ENCODE data around the gene LTC4S. TPM values are rescaled to one million over a fixed set of nuclear protein-coding genes. Genes with fewer than 3 reads are reported as not detected.
A peak's percentile ranks its signal among the peaks of the same experiment; 100 is the strongest.

The LTC4S gene
- total and polyA plus RNA-seq, 2 experiments from 2014 or later = 5.8 to 10.1 TPM

DNA sequence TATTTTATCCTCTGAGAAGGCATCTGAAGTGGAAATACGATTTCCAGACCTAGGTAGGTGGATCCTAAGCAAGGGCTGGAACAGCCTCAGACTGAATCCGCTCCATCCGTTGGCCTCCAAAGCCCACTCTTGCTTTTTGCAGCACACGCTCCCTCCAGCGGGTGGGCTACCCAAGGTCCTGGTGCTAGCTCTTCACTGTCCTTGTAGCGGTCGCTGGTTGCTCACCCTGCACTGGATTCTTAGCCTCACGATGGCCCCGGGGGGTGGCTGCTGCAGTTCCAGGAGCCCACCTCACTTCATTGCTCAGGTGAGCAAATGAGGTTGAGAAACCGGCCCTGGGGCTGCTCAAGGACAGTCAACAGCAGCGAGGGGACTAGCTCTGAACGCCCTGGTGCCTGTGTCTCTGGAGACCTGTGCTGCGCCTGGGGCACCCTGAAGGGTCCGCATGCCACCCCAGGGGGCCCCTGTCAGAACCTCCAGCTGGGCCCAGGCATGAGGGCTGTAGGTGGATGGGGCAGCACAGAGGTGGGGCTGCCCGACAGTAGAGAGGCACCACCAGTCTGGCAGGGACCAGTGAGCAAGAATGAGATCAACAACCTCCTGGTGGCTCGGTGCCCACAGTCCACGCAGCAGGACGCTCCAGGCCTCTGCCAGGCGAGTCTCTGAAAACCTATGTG, 8.6 kb downstream of the LTC4S start:
- H3K36me3 ChIP-seq (ENCODE audit: insufficient read depth) = no peaks in the 10 kb centered on the region; the same call in 1 of the 2 replicates
- Mint-ChIP-seq H3K36me3 (ENCODE audit: low read depth) (peaks cover 29% of the 10 kb centered on the region), H3K9me3 (no peaks in the 10 kb centered on the region), H3K4me1 (peaks cover 30% of the 10 kb centered on the region), H3K27ac (no peak overlapping the region; the same call in 1 of the 2 replicates), H3K27me3 (ENCODE audit: insufficient read depth, low read depth, poor library complexity) (peaks cover 24% of the 10 kb centered on the region), H3K4me3 (no peak overlapping the region; the same call in 2 of the 3 replicates)
- H3K4me1 ChIP-seq (ENCODE audit: insufficient read depth) = peaks cover 8% of the 10 kb centered on the region
- H3K27ac ChIP-seq (ENCODE audit: low read depth) = no peak overlapping the region
- peaks cover under 1% of the 10 kb centered on the region; the same call in 1 of the 2 replicates for H3F3A ChIP-seq (replicated peaks; ENCODE audit: low read depth)
- DNase-seq (ENCODE audit: low spot score) (no peak), ATAC-seq (no peak)
- H3K4me2 ChIP-seq = peak overlapping the region; percentile 20; the same call in 1 of the 2 replicates
- H3K79me2 ChIP-seq (replicated peaks; ENCODE audit: insufficient read depth) = peaks cover 19% of the 10 kb centered on the region
- peaks cover 17% of the 10 kb centered on the region for H4K20me1 ChIP-seq (replicated peaks; ENCODE audit: insufficient read depth)
- H2AFZ ChIP-seq = no peak overlapping the region
- TF ChIP-seq JUNB (IDR thresholded peaks at IDR 0.05; ENCODE audit: unreplicated experiment) = no peak
- no peak for TF ChIP-seq ZNF331 (CRISPR knock-in tag; IDR thresholded peaks at IDR 0.05; ENCODE audit: low read depth)
- TF ChIP-seq POLR2AphosphoS5 (IDR thresholded peaks at IDR 0.05; ENCODE audit: low read depth) = no peak
- TF ChIP-seq, protein P1, sequence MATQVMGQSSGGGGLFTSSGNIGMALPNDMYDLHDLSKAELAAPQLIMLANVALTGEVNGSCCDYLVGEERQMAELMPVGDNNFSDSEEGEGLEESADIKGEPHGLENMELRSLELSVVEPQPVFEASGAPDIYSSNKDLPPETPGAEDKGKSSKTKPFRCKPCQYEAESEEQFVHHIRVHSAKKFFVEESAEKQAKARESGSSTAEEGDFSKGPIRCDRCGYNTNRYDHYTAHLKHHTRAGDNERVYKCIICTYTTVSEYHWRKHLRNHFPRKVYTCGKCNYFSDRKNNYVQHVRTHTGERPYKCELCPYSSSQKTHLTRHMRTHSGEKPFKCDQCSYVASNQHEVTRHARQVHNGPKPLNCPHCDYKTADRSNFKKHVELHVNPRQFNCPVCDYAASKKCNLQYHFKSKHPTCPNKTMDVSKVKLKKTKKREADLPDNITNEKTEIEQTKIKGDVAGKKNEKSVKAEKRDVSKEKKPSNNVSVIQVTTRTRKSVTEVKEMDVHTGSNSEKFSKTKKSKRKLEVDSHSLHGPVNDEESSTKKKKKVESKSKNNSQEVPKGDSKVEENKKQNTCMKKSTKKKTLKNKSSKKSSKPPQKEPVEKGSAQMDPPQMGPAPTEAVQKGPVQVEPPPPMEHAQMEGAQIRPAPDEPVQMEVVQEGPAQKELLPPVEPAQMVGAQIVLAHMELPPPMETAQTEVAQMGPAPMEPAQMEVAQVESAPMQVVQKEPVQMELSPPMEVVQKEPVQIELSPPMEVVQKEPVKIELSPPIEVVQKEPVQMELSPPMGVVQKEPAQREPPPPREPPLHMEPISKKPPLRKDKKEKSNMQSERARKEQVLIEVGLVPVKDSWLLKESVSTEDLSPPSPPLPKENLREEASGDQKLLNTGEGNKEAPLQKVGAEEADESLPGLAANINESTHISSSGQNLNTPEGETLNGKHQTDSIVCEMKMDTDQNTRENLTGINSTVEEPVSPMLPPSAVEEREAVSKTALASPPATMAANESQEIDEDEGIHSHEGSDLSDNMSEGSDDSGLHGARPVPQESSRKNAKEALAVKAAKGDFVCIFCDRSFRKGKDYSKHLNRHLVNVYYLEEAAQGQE (IDR thresholded peaks at IDR 0.05; ENCODE audit: unreplicated experiment) = no peak
- TF ChIP-seq, protein P2, sequence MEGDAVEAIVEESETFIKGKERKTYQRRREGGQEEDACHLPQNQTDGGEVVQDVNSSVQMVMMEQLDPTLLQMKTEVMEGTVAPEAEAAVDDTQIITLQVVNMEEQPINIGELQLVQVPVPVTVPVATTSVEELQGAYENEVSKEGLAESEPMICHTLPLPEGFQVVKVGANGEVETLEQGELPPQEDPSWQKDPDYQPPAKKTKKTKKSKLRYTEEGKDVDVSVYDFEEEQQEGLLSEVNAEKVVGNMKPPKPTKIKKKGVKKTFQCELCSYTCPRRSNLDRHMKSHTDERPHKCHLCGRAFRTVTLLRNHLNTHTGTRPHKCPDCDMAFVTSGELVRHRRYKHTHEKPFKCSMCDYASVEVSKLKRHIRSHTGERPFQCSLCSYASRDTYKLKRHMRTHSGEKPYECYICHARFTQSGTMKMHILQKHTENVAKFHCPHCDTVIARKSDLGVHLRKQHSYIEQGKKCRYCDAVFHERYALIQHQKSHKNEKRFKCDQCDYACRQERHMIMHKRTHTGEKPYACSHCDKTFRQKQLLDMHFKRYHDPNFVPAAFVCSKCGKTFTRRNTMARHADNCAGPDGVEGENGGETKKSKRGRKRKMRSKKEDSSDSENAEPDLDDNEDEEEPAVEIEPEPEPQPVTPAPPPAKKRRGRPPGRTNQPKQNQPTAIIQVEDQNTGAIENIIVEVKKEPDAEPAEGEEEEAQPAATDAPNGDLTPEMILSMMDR (conservative IDR thresholded peaks at IDR 0.05; ENCODE audit: low read depth in 2 of 2) = no peak
- no peak for TF ChIP-seq CREB1 (CRISPR knock-in tag; IDR thresholded peaks at IDR 0.05; ENCODE audit: low read depth)
- no peak for TF ChIP-seq STAT1 (IDR thresholded peaks at IDR 0.05; ENCODE audit: unreplicated experiment)
- TF ChIP-seq NANOG (IDR thresholded peaks at IDR 0.05; ENCODE audit: borderline replicate concordance) = no peak
- no peak for TF ChIP-seq EZH2phosphoT487 (IDR thresholded peaks at IDR 0.05; ENCODE audit: unreplicated experiment)
- TF ChIP-seq, protein P3, sequence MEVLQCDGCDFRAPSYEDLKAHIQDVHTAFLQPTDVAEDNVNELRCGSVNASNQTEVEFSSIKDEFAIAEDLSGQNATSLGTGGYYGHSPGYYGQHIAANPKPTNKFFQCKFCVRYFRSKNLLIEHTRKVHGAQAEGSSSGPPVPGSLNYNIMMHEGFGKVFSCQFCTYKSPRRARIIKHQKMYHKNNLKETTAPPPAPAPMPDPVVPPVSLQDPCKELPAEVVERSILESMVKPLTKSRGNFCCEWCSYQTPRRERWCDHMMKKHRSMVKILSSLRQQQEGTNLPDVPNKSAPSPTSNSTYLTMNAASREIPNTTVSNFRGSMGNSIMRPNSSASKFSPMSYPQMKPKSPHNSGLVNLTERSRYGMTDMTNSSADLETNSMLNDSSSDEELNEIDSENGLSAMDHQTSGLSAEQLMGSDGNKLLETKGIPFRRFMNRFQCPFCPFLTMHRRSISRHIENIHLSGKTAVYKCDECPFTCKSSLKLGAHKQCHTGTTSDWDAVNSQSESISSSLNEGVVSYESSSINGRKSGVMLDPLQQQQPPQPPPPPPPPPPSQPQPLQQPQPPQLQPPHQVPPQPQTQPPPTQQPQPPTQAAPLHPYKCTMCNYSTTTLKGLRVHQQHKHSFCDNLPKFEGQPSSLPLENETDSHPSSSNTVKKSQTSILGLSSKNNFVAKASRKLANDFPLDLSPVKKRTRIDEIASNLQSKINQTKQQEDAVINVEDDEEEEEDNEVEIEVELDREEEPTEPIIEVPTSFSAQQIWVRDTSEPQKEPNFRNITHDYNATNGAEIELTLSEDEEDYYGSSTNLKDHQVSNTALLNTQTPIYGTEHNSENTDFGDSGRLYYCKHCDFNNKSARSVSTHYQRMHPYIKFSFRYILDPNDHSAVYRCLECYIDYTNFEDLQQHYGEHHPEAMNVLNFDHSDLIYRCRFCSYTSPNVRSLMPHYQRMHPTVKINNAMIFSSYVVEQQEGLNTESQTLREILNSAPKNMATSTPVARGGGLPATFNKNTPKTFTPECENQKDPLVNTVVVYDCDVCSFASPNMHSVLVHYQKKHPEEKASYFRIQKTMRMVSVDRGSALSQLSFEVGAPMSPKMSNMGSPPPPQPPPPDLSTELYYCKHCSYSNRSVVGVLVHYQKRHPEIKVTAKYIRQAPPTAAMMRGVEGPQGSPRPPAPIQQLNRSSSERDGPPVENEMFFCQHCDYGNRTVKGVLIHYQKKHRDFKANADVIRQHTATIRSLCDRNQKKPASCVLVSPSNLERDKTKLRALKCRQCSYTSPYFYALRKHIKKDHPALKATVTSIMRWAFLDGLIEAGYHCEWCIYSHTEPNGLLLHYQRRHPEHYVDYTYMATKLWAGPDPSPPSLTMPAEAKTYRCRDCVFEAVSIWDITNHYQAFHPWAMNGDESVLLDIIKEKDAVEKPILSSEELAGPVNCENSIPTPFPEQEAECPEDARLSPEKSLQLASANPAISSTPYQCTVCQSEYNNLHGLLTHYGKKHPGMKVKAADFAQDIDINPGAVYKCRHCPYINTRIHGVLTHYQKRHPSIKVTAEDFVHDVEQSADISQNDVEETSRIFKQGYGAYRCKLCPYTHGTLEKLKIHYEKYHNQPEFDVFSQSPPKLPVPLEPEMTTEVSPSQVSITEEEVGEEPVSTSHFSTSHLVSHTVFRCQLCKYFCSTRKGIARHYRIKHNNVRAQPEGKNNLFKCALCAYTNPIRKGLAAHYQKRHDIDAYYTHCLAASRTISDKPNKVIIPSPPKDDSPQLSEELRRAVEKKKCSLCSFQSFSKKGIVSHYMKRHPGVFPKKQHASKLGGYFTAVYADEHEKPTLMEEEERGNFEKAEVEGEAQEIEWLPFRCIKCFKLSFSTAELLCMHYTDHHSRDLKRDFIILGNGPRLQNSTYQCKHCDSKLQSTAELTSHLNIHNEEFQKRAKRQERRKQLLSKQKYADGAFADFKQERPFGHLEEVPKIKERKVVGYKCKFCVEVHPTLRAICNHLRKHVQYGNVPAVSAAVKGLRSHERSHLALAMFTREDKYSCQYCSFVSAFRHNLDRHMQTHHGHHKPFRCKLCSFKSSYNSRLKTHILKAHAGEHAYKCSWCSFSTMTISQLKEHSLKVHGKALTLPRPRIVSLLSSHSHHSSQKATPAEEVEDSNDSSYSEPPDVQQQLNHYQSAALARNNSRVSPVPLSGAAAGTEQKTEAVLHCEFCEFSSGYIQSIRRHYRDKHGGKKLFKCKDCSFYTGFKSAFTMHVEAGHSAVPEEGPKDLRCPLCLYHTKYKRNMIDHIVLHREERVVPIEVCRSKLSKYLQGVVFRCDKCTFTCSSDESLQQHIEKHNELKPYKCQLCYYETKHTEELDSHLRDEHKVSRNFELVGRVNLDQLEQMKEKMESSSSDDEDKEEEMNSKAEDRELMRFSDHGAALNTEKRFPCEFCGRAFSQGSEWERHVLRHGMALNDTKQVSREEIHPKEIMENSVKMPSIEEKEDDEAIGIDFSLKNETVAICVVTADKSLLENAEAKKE (CRISPR knock-in tag; IDR thresholded peaks at IDR 0.05) = no peak
- TF ChIP-seq, protein P4, sequence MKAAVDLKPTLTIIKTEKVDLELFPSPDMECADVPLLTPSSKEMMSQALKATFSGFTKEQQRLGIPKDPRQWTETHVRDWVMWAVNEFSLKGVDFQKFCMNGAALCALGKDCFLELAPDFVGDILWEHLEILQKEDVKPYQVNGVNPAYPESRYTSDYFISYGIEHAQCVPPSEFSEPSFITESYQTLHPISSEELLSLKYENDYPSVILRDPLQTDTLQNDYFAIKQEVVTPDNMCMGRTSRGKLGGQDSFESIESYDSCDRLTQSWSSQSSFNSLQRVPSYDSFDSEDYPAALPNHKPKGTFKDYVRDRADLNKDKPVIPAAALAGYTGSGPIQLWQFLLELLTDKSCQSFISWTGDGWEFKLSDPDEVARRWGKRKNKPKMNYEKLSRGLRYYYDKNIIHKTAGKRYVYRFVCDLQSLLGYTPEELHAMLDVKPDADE (IDR thresholded peaks at IDR 0.05) = no peak
- no peak for TF ChIP-seq ZNF114 (CRISPR knock-in tag; IDR thresholded peaks at IDR 0.05)
- TF ChIP-seq EZH2 (IDR thresholded peaks at IDR 0.05; ENCODE audit: low read depth, unreplicated experiment) = no peak
- H3K9me2 ChIP-seq (ENCODE audit: insufficient read depth) = no peaks in the 10 kb centered on the region
- no peak overlapping the region for H3K4me3 ChIP-seq
- H3K27me3 ChIP-seq (ENCODE audit: insufficient read depth) = no peaks in the 10 kb centered on the region
